Transverse colon (tissue), 4 donors: ENCODE data around the gene RAPGEF2. TPM values are rescaled to one million over a fixed set of nuclear protein-coding genes. Genes with fewer than 3 reads are reported as not detected.

Source experiments
- DNase-seq: peaks from one replicate; pipeline ENCODE4 v3.0.0-alpha.2; 2019
- H3K27ac ChIP-seq, 4 donors: fragments of 200-600 bp; sonication (generic); 2 replicates each; pipeline ENCODE4 v1.5.1; 2016 to 2018; ENCODE audit warnings: inconsistent platforms in 4 of 4
- H3K27me3 ChIP-seq: fragments of 200-600 bp; sonication (generic); 2 replicates; pipeline ENCODE4 v1.5.1; 2017; ENCODE audit warnings: inconsistent platforms
- H3K36me3 ChIP-seq, 4 donors: fragments of 200-600 bp; sonication (generic); 2 replicates each; pipeline ENCODE4 v1.5.1; 2017 to 2019; ENCODE audit warnings: inconsistent platforms in 4 of 4
- H3K4me1 ChIP-seq, 4 donors: fragments of 200-600 bp; sonication (generic); 2 replicates each; pipeline ENCODE4 v1.5.1; 2017 to 2020; ENCODE audit warnings: inconsistent platforms in 4 of 4
- H3K4me3 ChIP-seq, 4 donors: fragments of 200-600 bp; sonication (generic); 1 replicate in 1 of 4; 2 replicates in 3 of 4; pipeline versions ENCODE4 v1.5.1 to v1.6.1; 2017 to 2019; ENCODE audit warnings: inconsistent platforms in 4 of 4
- H3K9me3 ChIP-seq, 2 donors: fragments of 200-600 bp; sonication (generic); 2 replicates each; pipeline ENCODE4 v1.5.1; 2017 to 2019; ENCODE audit warnings: inconsistent platforms in 2 of 2
- CTCF ChIP-seq, 5 experiments: fragments of 200-600 bp in 3 of 5; fragments of 450-650 bp in 2 of 5; sonication (generic) in 3 of 5; IDR thresholded peaks; 1 replicate in 2 of 5; 2 replicates in 3 of 5; pipeline ENCODE4 v1.5.1; 2016 to 2017; ENCODE audit warnings: antibody characterized with exemption in 5 of 5, inconsistent platforms in 3 of 5, mild to moderate bottlenecking in 2 of 5, moderate library complexity in 1 of 5
- EP300 ChIP-seq: sonication (generic); formaldehyde crosslinking; IDR thresholded peaks from one replicate; pipeline ENCODE4 v1.6.1; 2017; ENCODE audit warnings: antibody characterized with exemption, low read depth
- POLR2A ChIP-seq: fragments of 450-650 bp; IDR thresholded peaks from one replicate; pipeline ENCODE4 v1.6.1; 2016; ENCODE audit warnings: antibody characterized with exemption, mild to moderate bottlenecking, moderate library complexity
- POLR2AphosphoS5 ChIP-seq, 3 donors: sonication (generic); formaldehyde crosslinking; IDR thresholded peaks; one replicate each; pipeline ENCODE4 v1.6.1; 2016; ENCODE audit warnings: antibody characterized with exemption in 3 of 3
- WGBS, 2 donors: methylation state at CpG; one replicate each; pipeline ENCODE4 v1.1.5; 2018; ENCODE audit warnings: low coverage in 1 of 2; 5-methylcytosine and 5-hydroxymethylcytosine counted together
- in situ Hi-C, 4 donors: fragments of 200-750 bp; cut with MboI; loops; one replicate each; pipeline versions ENCODE4 v1.15.0 to v1.15.1; 2017; ENCODE audit warnings: low sequenced_read_pairs in 3 of 4, low pct_ligation_motif_present in 1 of 4, low pct_unique_long_range_greater_than_20kb in 1 of 4
- intact Hi-C: fragments of 100-400 bp; cut with DNase I; formaldehyde crosslinking; loops from one replicate; pipeline ENCODE4 v1.15.1; 2023; ENCODE audit warnings: low total_unique reads
- total RNA-seq, 4 donors: library from RNA; depleted of rRNA; stranded (reverse); fragments of >200 nt; gene quantifications; one replicate each; pipeline ENCODE4 v1.1.0, GENCODE V29; 2016

Gene RAPGEF2
- total RNA-seq, 4 donors from 2014 or later = 23.3 to 64.8 (median 49.6) TPM

GRCh38 chr4:159137176-159137575 is 34.3 kb downstream of the RAPGEF2 start:
- H3K27ac ChIP-seq = peak overlapping the region in 2 of 4 donors; percentile 1 to 2
- in situ Hi-C loops = no loop called here

GRCh38 chr4:159138436-159138835 is 35.6 kb downstream of the RAPGEF2 start:
- no peaks in the 10 kb centered on the region for H3K36me3 ChIP-seq
- in situ Hi-C loops (no loop called here), intact Hi-C loops (no loop called here)
- TF ChIP-seq POLR2AphosphoS5 (IDR thresholded peaks at IDR 0.05) (no peak), CTCF (IDR thresholded peaks at IDR 0.05) (no peak), POLR2A (no peak), EP300 (no peak)
- no peak overlapping the region for H3K4me3 ChIP-seq
- no peaks in the 10 kb centered on the region for H3K9me3 ChIP-seq
- DNase-seq = no peak
- no peaks in the 10 kb centered on the region for H3K27me3 ChIP-seq
- H3K4me1 ChIP-seq = peaks cover 0 to 39% (median 12%) of the 10 kb centered on the region in 4 donors
- H3K27ac ChIP-seq = no peak overlapping the region

More at GRCh38 chr4:159137176-159137575, 34.3 kb downstream of the RAPGEF2 start:
- H3K9me3 ChIP-seq = no peaks in the 10 kb centered on the region
- peaks cover 0 to 35% (median 12%) of the 10 kb centered on the region in 4 donors for H3K4me1 ChIP-seq
- DNase-seq = peak; percentile 27
- H3K27me3 ChIP-seq = no peaks in the 10 kb centered on the region
- TF ChIP-seq CTCF (IDR thresholded peaks at IDR 0.05) = no peak
- no peak for TF ChIP-seq POLR2AphosphoS5 (IDR thresholded peaks at IDR 0.05)
- TF ChIP-seq POLR2A = no peak
- no peak for TF ChIP-seq EP300
- no peaks in the 10 kb centered on the region for H3K36me3 ChIP-seq
- H3K4me3 ChIP-seq = no peak overlapping the region
- intact Hi-C loops = no loop called here

GRCh38 chr4:159141193-159141592 is 38.3 kb downstream of the RAPGEF2 start:
- H3K4me3 ChIP-seq = no peak overlapping the region
- H3K9me3 ChIP-seq = no peaks in the 10 kb centered on the region
- no peak for DNase-seq
- intact Hi-C loops = no loop called here
- H3K36me3 ChIP-seq = no peaks in the 10 kb centered on the region
- H3K4me1 ChIP-seq = peaks cover 0 to 54% (median 8%) of the 10 kb centered on the region in 4 donors
- in situ Hi-C loops = no loop called here
- no peaks in the 10 kb centered on the region for H3K27me3 ChIP-seq
- H3K27ac ChIP-seq = peak overlapping the region in 2 of 4 donors; percentile 7 to 44
- TF ChIP-seq CTCF (IDR thresholded peaks at IDR 0.05) (no peak), POLR2A (no peak), EP300 (no peak), POLR2AphosphoS5 (IDR thresholded peaks at IDR 0.05) (no peak)
- 39 to 42% methylated on average over 4 of the region's 4 CpGs for WGBS, 2 donors

DNA sequence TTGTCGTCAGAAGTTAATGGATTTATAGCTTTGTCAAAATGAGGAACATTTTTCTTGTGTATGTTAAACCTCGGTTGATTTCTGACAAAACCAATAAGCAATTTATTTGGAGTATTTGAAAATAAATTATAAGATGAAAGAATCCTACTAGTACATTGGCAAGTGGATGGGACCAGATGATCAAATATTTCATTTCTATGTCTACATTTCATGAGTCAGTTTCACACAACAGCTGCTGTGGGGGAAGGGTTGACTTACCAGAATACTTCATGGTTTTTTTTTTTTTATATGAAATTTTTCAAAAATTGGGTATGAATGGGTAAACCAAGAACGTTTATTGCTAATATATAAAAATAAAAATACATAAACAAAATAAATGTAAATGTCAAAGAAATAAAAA is 39.4 kb downstream of the RAPGEF2 start:
- Histone ChIP-seq H3K27me3 (no peaks in the 10 kb centered on the region), H3K9me3 (no peaks in the 10 kb centered on the region), H3K27ac (no peak overlapping the region), H3K4me3 (no peak overlapping the region), H3K36me3 (no peaks in the 10 kb centered on the region), H3K4me1 (peaks cover 0 to 50% (median 5%) of the 10 kb centered on the region in 4 donors)
- intact Hi-C loops (no loop called here), in situ Hi-C loops (no loop called here)
- DNase-seq = no peak
- no peak for TF ChIP-seq POLR2A
- TF ChIP-seq EP300 = no peak
- no peak for TF ChIP-seq CTCF (IDR thresholded peaks at IDR 0.05)
- TF ChIP-seq POLR2AphosphoS5 (IDR thresholded peaks at IDR 0.05) = no peak
- 75 to 79% methylated on average over 3 of the region's 3 CpGs for WGBS, 2 donors
